GM21526 (cell line): ENCODE measurements around the gene CDK5.

ENCODE experiments used
- ATAC-seq: cut with Tn5 transposase; IDR thresholded peaks from one replicate; pipeline ENCODE4 v1.9.1; 2021; ENCODE audit warnings: moderate library complexity; ENCODE audit not compliant: unreplicated experiment, low FRiP score

Gene CDK5

DNA sequence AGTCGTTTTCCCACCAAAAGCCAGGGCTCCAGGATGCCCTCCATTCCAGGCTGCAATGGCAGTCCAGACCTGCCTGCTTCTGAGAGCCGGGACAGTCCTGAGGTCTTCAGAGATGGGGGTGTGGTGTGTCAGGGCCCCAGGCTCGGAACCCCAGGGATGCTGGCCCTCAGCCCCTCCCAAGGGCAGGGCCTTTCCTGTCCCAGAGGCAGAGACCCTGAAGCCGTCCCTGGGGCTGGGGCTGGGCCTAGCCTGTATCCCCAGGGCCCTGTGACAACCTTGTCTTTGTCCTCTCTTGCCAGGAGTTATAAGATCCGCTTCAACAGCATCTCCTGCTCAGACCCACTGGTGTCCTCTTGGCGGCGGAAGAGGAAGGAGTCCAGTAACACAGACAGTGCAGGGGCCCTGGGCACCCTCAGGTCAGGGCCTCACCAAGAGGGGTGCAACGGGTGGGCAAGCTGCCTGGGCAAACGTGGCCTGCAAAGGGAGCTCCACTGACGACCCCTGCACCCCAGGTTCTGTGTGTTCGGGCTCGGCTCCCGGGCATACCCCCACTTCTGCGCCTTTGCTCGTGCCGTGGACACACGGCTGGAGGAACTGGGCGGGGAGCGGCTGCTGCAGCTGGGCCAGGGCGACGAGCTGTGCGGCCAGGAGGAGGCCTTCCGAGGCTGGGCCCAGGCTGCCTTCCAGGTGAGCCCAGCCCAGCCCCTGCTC is 51.0 kb downstream of the CDK5 start:
- no peak for ATAC-seq

DNA sequence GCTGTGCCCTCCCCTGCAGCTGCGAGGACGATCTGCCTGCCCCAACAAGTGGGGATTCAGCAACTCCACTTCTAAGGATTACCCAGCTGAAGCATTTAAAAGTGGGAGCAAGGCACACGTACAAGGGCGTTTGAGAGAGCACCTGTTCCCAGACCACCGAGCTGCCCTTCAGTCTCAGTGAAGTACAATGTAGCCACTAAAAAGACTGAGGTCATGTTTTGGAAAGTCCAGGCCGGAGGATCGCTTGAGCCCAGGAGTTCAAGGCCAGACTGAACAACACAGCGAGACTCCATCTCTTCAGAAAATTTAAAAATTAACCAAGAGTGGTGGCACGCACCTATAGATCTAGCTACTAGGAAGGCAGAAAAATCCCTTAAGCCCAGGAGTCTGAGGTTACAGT is 52.1 kb downstream of the CDK5 start:
- no peak for ATAC-seq
